Activated T-cell treated with anti-CD3 and anti-CD28 coated beads for 4 hours (primary cell): ENCODE data around the gene FAAP20.
A peak's percentile ranks its signal among the peaks of the same experiment; 100 is the strongest.

ENCODE experiments used
- DNase-seq: peaks from one replicate; pipeline ENCODE4 v3.0.0-alpha.2; 2020

FAAP20 gene

DNA sequence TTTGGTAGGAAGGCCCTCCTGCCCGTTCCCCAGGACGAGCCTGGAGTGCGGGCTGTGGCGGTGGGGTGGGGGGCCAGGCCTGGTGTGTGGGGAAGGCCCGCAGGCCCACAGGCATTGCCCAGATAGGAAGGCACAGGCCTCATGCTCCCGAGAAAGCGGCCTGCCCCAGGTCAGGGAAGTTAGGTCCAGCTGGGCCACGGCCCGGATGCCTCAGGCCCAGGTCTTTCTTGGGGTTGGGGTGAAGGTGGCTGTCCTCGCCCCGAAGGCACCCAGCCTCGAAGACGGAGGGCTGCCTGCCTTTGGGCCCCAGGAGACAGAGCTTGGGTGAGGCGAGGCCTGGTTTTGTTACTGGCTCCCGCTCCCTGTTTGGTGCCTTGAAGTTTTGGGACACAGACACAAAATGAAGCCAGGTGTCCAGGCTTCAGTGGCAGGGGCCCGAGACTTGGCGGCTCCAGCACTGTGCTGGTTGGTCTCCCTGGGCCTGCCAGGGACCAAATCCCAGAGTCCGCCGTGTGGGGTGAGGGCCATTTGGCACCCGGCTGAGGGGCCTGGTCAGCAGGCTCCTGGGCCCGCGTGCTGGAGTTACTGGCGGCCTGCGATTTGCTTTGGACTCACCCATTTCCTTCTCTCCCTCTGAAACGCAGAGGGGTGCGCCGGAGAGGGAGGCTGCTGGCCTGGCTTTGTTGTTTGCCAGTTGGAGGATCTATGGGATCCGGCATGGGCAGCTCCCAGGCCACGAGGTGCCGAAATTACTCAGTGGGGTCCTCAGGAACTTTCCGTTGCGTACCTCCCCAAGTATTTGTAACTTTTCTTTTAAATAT lies 35.5 kb upstream of the FAAP20 start:
- no peak for DNase-seq

DNA sequence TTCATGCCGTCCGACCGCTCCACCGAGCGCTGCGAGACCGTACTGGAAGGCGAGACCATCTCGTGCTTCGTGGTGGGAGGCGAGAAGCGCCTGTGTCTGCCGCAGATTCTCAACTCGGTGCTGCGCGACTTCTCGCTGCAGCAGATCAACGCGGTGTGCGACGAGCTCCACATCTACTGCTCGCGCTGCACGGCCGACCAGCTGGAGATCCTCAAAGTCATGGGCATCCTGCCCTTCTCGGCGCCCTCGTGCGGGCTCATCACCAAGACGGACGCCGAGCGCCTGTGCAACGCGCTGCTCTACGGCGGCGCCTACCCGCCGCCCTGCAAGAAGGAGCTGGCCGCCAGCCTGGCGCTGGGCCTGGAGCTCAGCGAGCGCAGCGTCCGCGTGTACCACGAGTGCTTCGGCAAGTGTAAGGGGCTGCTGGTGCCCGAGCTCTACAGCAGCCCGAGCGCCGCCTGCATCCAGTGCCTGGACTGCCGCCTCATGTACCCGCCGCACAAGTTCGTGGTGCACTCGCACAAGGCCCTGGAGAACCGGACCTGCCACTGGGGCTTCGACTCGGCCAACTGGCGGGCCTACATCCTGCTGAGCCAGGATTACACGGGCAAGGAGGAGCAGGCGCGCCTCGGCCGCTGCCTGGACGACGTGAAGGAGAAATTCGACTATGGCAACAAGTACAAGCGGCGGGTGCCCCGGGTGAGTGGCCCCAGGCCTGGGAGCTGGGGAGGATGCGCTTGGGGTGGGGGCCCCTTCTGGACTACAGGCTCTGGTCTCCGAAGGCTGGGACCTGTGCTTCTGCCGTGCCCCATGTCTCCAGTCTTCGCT lies 34.7 kb upstream of the FAAP20 start:
- no peak for DNase-seq

- DNase-seq, result no peak
Measured at GRCh38 chr1:2228694-2229036, 34.1 kb upstream of the FAAP20 start.

DNA sequence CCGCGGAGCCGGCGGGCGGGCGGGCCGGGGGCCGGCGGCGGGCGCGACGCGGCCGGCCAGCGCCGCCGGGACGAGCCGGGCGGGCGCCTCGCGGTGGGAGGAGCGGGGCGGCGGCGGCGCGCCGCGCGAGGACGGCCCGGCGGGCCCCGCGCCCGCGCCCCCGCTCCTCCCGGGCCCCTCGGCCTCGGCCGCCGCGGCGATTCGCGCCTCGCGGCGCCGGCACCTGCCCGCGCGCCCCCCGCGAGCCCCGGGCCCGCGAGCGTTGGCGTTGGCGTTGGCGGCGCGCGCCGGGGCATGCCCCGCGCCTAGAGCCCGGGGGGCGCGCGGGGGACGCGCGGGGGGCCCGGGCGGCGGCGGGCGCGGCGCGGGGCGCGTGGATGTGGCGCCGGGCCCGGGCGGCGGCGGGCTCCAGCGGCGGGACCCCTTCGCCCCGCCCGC lies 33.6 kb upstream of the FAAP20 start, which contains the start of gene SKI:
Gene SKI (plus strand): TSS at position 163 of the 438 bp plus-strand sequence. CDS start 448 bp downstream, outside the sequence.
- DNase-seq, result no peak

- peak; percentile 80 for DNase-seq
Measured at GRCh38 chr1:2227346-2228156, 33.0 kb upstream of the FAAP20 start.

- no peak for DNase-seq
Measured at GRCh38 chr1:2226525-2227345, 32.2 kb upstream of the FAAP20 start.

GRCh38 chr1:2224631-2225428 lies 30.3 kb upstream of the FAAP20 start:
- no peak for DNase-seq

DNA sequence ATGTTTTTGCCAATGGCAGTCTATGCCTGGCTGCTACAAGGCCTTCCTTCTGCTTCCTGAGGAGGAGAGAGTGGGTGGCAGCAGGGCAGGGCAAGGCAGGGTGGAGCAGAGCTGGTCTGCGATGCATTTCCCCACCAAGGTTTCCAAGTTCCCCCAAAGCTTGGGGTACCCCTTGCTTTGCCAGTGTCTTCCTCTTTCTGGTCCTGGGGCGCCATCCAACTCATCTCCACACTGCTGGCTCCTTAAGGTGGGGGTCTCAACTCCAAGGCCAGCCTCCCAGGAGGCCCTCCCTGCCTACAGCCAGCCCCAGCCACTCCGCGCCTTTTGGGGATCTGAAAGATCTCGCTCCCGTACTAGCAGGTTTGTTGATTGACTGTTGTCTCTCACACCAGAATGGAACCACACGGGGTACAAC lies 29.6 kb upstream of the FAAP20 start:
- DNase-seq, result no peak

GRCh38 chr1:2221271-2221670 lies 26.7 kb upstream of the FAAP20 start:
- no peak for DNase-seq

DNA sequence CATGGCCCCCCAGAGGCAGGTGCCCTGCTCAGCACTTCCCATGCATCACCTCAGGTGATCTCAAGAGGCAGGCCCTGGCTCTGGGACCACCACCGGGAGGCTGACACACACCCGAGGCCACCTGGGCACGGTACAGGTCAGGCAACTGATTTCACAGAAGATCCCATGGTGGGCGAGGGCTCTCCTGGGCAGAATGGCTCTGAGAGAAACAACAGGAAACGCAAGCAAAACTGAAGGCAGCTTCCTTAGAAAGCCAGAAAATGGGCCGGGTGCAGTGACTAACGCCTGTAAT lies 22.1 kb upstream of the FAAP20 start:
- no peak for DNase-seq

DNA sequence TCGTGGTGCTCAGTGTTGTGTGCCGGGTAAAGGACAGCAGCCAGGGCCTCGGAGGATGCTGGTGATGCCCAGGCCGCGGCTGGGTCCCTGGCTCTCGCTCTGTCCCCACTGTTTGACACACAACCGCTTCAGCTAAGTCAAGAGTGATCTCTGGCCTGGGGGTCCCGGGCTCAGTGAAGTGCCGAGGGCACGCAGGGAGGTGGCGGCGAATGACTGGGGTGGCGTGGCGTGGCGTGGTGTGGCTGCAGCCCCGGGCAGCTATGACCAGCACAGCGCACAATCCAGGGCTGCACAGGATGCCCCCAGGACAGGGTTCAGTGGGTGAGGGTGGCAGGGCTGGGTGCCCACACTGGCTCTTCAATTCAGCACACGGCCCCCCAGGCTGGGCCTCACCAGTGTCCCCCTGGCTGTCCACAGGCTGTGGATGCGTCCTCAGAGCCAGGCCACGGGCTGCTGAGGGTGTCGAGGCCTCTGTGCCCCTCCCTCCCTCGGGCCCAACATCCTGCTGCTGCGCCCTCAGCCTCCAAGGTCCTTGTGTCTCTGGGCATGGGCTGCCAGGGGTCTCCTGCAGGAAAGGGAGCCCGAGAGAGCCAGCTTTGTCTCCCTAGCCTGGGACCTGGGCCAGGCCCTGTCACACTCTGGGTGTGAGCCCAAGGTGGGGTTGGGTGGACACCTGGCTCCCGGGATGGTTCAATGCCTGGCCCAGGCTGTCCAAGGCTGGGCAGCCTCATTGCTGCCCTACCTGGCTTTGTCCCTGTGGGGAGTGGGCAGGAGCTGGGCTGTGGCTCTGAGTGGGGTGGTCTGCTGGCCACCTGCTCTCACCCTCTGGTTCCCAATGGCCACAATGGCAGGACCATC lies 21.6 kb upstream of the FAAP20 start:
- DNase-seq, result no peak

GRCh38 chr1:2215329-2215728 lies 20.8 kb upstream of the FAAP20 start:
- no peak for DNase-seq

- DNase-seq, result no peak
Measured at GRCh38 chr1:2214541-2215241, 20.1 kb upstream of the FAAP20 start.

DNA sequence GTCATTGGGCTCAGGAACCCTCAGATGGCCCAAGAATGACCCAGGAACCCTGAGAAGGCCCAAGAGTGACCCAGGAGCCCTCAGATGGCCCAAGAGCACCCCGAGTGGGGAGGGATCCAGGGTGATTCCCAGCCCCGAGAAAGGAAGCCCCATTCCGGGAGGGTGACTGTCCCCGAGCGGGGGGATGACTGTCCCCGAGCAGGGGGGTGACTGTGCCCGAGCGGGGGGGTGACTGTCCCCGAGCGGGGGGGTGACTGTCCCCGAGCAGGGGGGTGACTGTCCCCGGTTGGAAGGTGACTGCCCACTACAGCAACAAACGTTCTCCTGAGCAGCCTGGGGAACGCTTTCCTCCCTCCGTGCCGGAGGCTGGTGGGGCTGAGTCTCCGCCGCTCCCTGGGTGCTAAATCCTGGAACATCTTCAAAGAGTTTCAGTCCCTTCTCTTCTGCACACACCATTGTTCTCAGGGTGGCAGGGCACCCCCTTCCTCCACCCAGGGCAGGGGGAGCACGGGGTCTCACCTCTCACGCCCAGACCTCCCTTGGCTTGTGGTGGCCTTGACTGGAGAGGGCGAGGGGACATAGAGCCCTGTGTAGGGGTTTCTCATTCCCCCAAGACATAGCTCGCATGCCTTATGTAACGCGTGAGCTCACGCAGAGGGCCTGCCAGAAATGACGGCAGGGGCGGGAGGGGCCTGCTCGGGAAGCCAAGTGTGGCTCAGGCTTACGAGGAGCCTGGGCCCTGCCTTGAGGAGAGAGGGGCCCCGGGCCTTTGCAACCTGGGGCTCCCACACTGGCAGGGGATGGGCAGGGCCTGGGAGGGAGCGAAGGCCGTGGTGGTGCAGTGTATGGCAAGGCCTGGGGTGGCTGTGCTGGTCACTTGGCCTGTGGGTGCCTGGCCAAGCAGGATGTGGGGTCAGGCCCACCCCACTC lies 19.3 kb upstream of the FAAP20 start:
- DNase-seq, result no peak

GRCh38 chr1:2212532-2213491 lies 18.2 kb upstream of the FAAP20 start:
- no peak for DNase-seq

GRCh38 chr1:2212274-2212531 lies 17.6 kb upstream of the FAAP20 start:
- no peak for DNase-seq

DNA sequence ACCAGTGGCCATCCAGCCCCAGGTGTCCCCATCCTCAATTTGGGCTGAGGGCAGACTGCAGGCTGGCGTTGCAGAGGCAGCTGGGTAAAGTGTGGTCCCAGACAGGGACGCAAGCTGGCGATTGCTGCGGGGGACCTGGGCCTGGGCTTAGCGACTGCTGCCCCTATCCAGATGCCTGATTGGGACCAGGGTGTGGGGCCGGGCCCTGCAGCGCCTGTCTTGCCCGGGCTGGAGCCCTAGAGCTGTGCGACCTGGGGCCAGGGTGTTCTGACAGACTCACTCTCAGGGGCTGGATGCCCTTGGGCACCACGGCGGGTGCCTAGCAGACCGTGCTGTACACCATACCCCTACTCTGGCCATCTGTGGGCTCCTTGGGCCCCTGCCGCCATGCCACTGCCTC lies 16.2 kb upstream of the FAAP20 start:
- no peak for DNase-seq

- no peak for DNase-seq
Measured at GRCh38 chr1:2210084-2210653, 15.6 kb upstream of the FAAP20 start.
